ENCODE measurements around the gene LRP10. TPM values are rescaled to one million over a fixed set of nuclear protein-coding genes. Genes with fewer than 3 reads are reported as not detected.

Gene LRP10
- total RNA-seq, 1 experiment from 2014 or later, result 7.8 TPM

- H3K27ac ChIP-seq (ENCODE audit: low read depth, low read length, poor library complexity, severe bottlenecking), result no peak overlapping the region
- H3K36me3 ChIP-seq (ENCODE audit: insufficient read depth, low read length, poor library complexity, severe bottlenecking), result peaks cover 54% of the 10 kb centered on the region
- H3K27me3 ChIP-seq (replicated peaks; ENCODE audit: insufficient read depth, low read depth, low read length, poor library complexity), result no peaks in the 10 kb centered on the region
- POLR2A ChIA-PET (ENCODE audit: low non-redundant PET), result no interaction called here
- peaks cover 20% of the 10 kb centered on the region for H3K4me1 ChIP-seq (ENCODE audit: insufficient read depth, low read length, poor library complexity, severe bottlenecking)
- no peak for TF ChIP-seq EZH2 (IDR thresholded peaks at IDR 0.05; ENCODE audit: borderline replicate concordance, low read depth, low read length, poor library complexity, severe bottlenecking)
- no peak for TF ChIP-seq CTCF (conservative IDR thresholded peaks at IDR 0.05; ENCODE audit: low read depth, low read length)
- intact Hi-C loops (cut with micrococcal nuclease; ENCODE audit: unreplicated experiment), result no loop called here
- no peak for DNase-seq (ENCODE audit: low spot score)
- no TSS peak for BruUV-seq (replicated peaks)
- no peak overlapping the region for H3K4me3 ChIP-seq (ENCODE audit: low read depth, low read length, poor library complexity, severe bottlenecking)
- H3K9me3 ChIP-seq (ENCODE audit: low read depth, low read length, poor library complexity, severe bottlenecking), result no peaks in the 10 kb centered on the region
- CTCF ChIA-PET, result no interaction called here
Observed at GRCh38 chr14:22844221-22845102, 27.1 kb upstream of the LRP10 start.

- H3K4me3 ChIP-seq (ENCODE audit: low read depth, low read length, poor library complexity, severe bottlenecking), result no peak overlapping the region
- H3K9me3 ChIP-seq (ENCODE audit: low read depth, low read length, poor library complexity, severe bottlenecking), result no peaks in the 10 kb centered on the region
- POLR2A ChIA-PET (ENCODE audit: low non-redundant PET), result no interaction called here
- H3K27me3 ChIP-seq (replicated peaks; ENCODE audit: insufficient read depth, low read depth, low read length, poor library complexity), result no peaks in the 10 kb centered on the region
- TF ChIP-seq CTCF (conservative IDR thresholded peaks at IDR 0.05; ENCODE audit: low read depth, low read length) (no peak), EZH2 (IDR thresholded peaks at IDR 0.05; ENCODE audit: borderline replicate concordance, low read depth, low read length, poor library complexity, severe bottlenecking) (no peak)
- CTCF ChIA-PET, result no interaction called here
- peaks cover 22% of the 10 kb centered on the region for H3K4me1 ChIP-seq (ENCODE audit: insufficient read depth, low read length, poor library complexity, severe bottlenecking)
- BruUV-seq (replicated peaks), result no TSS peak
- no peak for DNase-seq (ENCODE audit: low spot score)
- intact Hi-C loops (cut with micrococcal nuclease; ENCODE audit: unreplicated experiment), result no loop called here
- no peak overlapping the region for H3K27ac ChIP-seq (ENCODE audit: low read depth, low read length, poor library complexity, severe bottlenecking)
- H3K36me3 ChIP-seq (ENCODE audit: insufficient read depth, low read length, poor library complexity, severe bottlenecking), result peaks cover 54% of the 10 kb centered on the region
Observed at GRCh38 chr14:22845103-22845394, 26.5 kb upstream of the LRP10 start.

- Histone ChIP-seq H3K27me3 (replicated peaks; ENCODE audit: insufficient read depth, low read depth, low read length, poor library complexity) (no peaks in the 10 kb centered on the region), H3K9me3 (ENCODE audit: low read depth, low read length, poor library complexity, severe bottlenecking) (no peaks in the 10 kb centered on the region), H3K27ac (ENCODE audit: low read depth, low read length, poor library complexity, severe bottlenecking) (no peak overlapping the region), H3K4me3 (ENCODE audit: low read depth, low read length, poor library complexity, severe bottlenecking) (no peak overlapping the region), H3K36me3 (ENCODE audit: insufficient read depth, low read length, poor library complexity, severe bottlenecking) (peaks cover 52% of the 10 kb centered on the region), H3K4me1 (ENCODE audit: insufficient read depth, low read length, poor library complexity, severe bottlenecking) (peaks cover 22% of the 10 kb centered on the region)
- no peak for DNase-seq (ENCODE audit: low spot score)
- intact Hi-C loops (cut with micrococcal nuclease; ENCODE audit: unreplicated experiment), result no loop called here
- no TSS peak for BruUV-seq (replicated peaks)
- TF ChIP-seq CTCF (conservative IDR thresholded peaks at IDR 0.05; ENCODE audit: low read depth, low read length) (no peak), EZH2 (IDR thresholded peaks at IDR 0.05; ENCODE audit: borderline replicate concordance, low read depth, low read length, poor library complexity, severe bottlenecking) (no peak)
- CTCF ChIA-PET, result no interaction called here
- POLR2A ChIA-PET (ENCODE audit: low non-redundant PET), result no interaction called here
Observed at GRCh38 chr14:22845821-22846625, 25.5 kb upstream of the LRP10 start.
